Stimulated activated CD8-positive, alpha-beta memory T cell treated with anti-CD3 and anti-CD28 coated beads, Interleukin-2, amount 100 ng/mL, for 1 hour (primary cell): ENCODE measurements around the gene C5.
A peak's percentile ranks its signal among the peaks of the same experiment; 100 is the strongest.
"Not testable (repeated sequence)": the region's sequence is repeated elsewhere in the genome, so short reads cannot be mapped to it uniquely, and the experiment has no call there.

Source experiments
- DNase-seq, 2 donors: peaks; one replicate each; pipeline ENCODE4 v3.0.0-alpha.2; 2020; ENCODE audit warnings: low read depth in 2 of 2

The C5 gene

GRCh38 chr9:121050128-121050988, at the start of gene C5:
Gene C5 (minus strand): TSS chr9:121050275. CDS start chr9:121050246, 29 bp downstream.
- DNase-seq = no peak

GRCh38 chr9:121098567-121099198, 48.6 kb upstream of the C5 start:
- no peak for DNase-seq

GRCh38 chr9:121095057-121095456, 45.0 kb upstream of the C5 start:
- no peak for DNase-seq

GRCh38 chr9:121090743-121091142, 40.7 kb upstream of the C5 start:
- DNase-seq = not testable (repeated sequence)

- DNase-seq = no peak
Measured at GRCh38 chr9:121088576-121088975, 38.5 kb upstream of the C5 start.

- DNase-seq = no peak
Measured at GRCh38 chr9:121085661-121086060, 35.6 kb upstream of the C5 start.

- no peak for DNase-seq
Measured at GRCh38 chr9:121082075-121082474, 32.0 kb upstream of the C5 start.

GRCh38 chr9:121075251-121076036, 25.4 kb upstream of the C5 start:
- DNase-seq = no peak

GRCh38 chr9:121074370-121075250, 24.5 kb upstream of the C5 start, which contains the start of gene CNTRL:
Gene CNTRL (plus strand): TSS chr9:121074955. CDS start chr9:121088327, 13,372 bp downstream.
- peak; percentile 56 to 70 for DNase-seq

GRCh38 chr9:121073038-121073437, 23.0 kb upstream of the C5 start:
- DNase-seq = no peak

- DNase-seq = peak in 1 of 2 donors; percentile 2
Measured at GRCh38 chr9:121071756-121072421, 21.8 kb upstream of the C5 start.

- DNase-seq = no peak
Measured at GRCh38 chr9:121071370-121071755, 21.3 kb upstream of the C5 start.

GRCh38 chr9:121069396-121069795, 19.3 kb upstream of the C5 start:
- DNase-seq = no peak

GRCh38 chr9:121067640-121068039, 17.6 kb upstream of the C5 start:
- no peak for DNase-seq

GRCh38 chr9:121066850-121067249, 16.8 kb upstream of the C5 start:
- DNase-seq = no peak

GRCh38 chr9:121059998-121060636, 10.0 kb upstream of the C5 start:
- DNase-seq = no peak

- no peak for DNase-seq
Measured at GRCh38 chr9:121059513-121059912, 9.4 kb upstream of the C5 start.

- no peak for DNase-seq
Measured at GRCh38 chr9:121057821-121058220, 7.7 kb upstream of the C5 start.

GRCh38 chr9:121055642-121056143, 5.6 kb upstream of the C5 start:
- DNase-seq = no peak

- DNase-seq = no peak
Measured at GRCh38 chr9:121053544-121053943, 3.5 kb upstream of the C5 start.
